Transverse colon (tissue), 3 donors: ENCODE results near the gene COL1A1.

Source experiments
- CTCF ChIP-seq, 5 experiments: fragments of 200-600 bp in 3 of 5; fragments of 450-650 bp in 2 of 5; sonication (generic) in 3 of 5; IDR thresholded peaks; 1 replicate in 2 of 5; 2 replicates in 3 of 5; pipeline ENCODE4 v1.5.1; 2016 to 2017; ENCODE audit warnings: antibody characterized with exemption in 5 of 5, inconsistent platforms in 3 of 5, mild to moderate bottlenecking in 2 of 5, moderate library complexity in 1 of 5
- EP300 ChIP-seq: sonication (generic); formaldehyde crosslinking; IDR thresholded peaks from one replicate; pipeline ENCODE4 v1.6.1; 2017; ENCODE audit warnings: antibody characterized with exemption, low read depth
- POLR2A ChIP-seq: fragments of 450-650 bp; IDR thresholded peaks from one replicate; pipeline ENCODE4 v1.6.1; 2016; ENCODE audit warnings: antibody characterized with exemption, mild to moderate bottlenecking, moderate library complexity

GRCh38 chr17:50219939-50220465, 18.6 kb upstream of the COL1A1 start:
- no peak for TF ChIP-seq CTCF (IDR thresholded peaks at IDR 0.05)
- TF ChIP-seq POLR2A, result no peak
- TF ChIP-seq EP300, result no peak
